ENCODE measurements around the gene SRI.

Gene SRI

DNA sequence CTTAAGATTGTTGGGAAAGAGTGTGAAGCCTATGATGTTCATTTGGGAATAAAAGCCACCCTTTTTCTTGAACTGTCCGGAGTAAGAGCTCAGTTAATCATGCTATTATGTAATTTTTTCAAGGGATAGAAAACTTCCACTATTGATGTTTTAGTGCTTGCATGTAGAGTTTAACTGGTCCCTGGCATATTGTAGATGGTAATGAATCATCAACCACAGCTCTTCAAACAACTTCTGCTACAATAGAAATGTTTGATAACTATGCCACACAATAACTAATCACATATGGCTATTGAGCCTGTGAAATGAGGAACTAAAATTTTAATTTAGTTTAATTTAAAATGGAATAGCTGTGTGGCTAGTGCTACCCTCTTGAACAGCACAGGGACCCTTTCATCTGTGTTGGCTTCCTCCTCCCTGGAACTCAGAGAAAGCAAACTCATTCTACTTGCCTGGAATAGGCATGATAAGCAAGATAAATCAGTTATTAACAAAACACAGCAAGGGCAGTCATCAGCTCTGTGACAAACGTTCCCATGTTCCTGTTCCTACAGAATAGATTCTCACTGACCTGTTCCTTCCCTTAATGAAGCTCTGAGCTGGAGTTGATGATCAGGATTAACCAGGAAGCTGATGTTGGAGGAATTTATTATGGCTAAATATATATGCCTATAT lies 4.9 kb upstream of the SRI start:
- no peak for DNase-seq

DNA sequence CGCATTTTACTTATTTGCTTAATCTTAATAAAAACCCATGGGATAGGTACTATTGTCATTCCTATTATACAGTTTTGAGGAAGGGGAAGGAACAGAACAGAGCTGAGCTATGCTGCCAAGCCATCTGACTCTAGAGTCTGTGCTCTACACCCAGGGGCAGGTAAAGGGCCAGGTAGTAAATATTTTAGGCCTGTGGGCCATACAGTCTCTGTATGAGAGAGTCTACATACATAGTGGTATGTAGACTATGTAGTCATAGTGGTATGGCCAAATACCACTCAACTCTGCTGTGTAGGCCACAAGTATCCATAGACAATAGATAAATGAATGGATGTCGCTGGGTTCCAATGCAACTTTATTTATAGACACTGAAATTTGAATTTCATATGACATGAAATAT lies 3.4 kb upstream of the SRI start:
- DNase-seq, result no peak

DNA sequence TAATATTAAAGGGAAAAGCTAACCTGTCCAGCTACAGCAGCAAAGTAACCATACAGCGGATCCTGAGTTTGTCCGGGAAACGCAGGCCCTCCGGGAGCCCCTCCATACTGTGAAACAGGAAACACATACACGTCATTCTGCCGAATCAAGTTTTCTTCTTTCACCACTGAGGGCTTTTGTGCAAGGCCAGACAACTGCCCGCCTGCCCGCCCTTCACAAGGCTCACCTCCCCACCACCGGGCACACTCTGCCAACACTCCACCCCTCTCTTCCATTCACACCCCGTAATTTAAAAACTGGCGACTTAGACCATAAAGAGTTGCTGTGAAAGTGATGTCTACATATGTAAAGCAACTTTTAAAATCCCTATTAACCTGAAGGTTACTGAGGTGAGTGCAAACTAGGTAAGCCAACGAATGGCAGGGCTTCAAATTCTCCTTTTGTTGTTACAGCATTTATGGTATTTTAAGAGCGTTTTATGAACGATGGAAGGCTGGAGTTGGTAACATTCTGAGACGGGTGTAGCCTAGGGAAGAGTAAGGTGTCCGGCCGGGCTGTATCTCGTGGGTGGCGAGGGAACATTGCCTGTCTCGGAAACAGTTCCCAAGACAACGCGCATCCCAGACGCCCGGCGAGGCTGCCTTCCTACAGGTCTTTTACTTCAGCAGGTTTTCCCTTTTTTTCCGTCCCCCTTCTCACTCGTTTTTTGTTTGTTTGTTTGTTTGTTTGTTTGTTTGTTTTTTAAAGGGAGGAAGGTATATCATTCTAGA lies 817 bp downstream of the SRI start:
- no peak for DNase-seq

DNA sequence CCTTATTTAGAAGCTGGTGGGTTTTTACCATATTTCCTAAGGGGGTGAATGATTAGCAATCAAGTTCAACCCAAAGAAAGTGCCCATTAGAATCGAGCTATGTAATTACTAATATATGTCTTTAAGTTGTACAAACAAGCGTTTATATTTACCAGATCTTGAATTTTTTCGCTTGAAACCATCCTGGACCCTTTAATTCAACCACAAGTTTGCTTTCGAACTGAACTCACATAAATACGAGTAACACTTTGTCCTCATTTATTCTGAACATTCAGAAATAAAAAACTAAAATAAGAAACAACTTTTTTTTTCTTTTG lies 1.5 kb downstream of the SRI start:
- no peak for DNase-seq

DNA sequence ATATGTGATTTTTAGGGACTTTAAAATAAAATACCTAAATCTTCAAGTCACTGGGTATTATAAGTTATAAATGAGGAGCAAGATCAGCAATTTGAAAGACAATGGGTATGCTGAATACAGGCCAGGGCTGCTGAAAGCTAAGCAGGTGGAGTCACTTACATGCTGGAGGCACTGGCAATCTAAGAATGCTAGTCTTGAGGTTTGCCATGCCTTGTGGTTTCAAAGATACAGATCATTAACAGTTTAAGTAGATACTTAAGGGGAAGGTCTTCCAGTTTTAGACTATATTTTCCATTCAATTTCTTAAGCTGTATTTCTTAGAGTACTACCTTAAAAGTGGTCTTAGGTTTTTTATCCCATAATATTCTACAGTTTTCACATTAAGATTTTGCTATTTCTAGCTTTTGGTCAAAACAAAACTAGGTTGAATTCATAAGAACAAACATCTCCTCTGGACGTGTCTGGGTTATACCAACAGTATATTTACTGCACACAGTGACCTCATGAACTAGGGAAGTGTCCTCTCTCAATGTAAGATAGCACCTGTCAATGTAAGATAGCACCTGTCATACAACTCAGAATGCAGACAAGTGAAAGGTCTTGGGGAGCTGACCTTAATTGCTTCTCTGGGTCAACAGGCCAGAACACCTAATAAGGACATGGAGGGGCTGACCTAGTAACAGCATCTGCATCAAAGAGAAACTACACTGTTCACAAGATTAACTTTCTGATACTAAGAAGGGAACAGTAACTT lies 2.0 kb downstream of the SRI start:
- DNase-seq, result no peak

DNA sequence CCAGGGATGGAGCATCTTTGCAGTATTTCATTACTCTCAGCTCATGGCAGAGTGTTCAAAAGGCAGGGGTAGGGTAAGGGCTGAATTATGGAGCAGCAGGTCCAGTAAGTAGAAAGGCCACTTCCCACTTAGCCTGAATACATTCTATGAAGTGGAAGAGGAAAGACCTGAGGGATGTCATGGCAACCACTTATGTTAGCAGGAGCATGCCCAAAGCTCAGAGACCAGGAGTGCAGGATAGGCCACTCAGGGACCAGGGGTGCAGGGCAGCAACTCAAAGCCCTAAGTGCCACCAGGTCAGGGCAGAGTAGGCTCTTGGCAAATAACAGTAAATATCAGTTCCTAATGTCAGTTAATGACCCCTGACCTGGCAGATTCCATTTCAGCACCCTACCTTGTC lies 3.6 kb downstream of the SRI start:
- DNase-seq, result no peak

DNA sequence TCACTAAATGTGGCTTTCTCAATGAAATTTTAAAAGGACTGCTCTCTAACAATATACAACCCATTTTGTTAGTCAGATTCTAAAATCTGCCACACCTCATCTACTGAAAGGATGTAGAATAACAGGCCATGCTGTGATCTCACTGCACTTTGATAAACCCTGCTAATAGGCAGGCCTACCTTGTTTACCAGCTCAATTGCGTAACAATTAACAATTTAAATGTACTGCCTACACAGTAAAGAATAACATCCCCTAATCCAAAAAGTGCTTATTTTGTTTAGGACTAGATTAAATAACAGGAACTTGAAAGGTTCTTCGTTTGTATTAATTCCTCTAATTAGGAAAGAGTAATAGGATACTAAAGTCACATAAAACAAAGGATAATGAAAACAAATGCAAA lies 4.5 kb downstream of the SRI start:
- no peak for DNase-seq

DNA sequence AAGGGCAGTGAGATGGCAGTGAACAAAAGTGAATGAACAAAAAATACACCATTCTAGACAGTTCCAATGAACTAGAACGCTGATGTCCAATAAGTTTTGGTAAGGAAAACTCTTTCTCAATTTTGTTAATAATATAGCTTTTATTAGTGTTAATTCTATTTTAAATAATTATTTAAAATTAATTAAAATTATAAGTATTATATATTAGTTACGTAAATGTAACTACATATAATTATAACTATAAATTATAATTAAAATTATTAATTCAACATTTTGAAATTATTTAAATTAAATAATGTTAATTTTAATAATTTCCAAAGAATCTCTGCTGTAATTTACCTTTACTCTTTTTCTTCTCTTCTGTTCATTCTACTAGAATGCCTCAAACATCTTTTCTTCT lies 5.4 kb downstream of the SRI start:
- no peak for DNase-seq

DNA sequence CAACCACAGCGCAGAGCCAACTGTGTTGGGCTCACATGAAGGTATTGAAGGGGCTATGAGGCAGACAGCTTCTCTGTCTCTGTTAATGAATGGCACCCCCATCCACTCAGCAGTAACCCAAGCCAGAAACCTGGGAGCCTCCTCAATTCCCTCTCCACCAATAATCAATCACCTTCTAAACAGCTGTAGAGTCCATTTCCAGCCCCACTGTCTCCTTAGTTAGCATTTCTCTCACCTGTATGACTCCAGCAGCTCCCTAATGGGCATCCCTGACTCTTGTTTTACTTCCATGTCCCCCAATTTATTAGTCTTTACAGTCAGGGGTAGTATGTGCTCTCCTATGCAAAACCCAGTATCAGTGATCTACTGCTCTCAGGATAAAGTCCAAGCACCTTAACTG lies 6.9 kb downstream of the SRI start:
- no peak for DNase-seq

DNA sequence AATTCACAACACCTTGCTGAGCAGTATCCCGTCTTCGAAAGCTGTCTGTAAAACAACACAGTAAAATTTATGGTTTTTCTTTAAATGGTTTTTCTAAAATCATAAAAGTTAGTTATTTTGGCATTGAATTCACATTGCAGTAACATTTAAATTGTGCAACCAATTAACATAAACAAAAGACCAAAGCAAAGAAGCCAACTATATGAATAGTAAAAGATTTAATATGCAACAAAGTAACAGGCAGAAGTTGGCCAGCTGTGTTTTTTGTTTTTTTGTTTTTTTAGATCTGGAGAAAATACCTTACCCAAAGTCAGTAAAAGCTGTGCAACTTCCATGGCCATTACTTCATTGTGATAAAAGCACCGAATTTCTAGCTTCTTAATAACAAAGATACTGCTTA lies 11.3 kb downstream of the SRI start:
- no peak for DNase-seq

DNA sequence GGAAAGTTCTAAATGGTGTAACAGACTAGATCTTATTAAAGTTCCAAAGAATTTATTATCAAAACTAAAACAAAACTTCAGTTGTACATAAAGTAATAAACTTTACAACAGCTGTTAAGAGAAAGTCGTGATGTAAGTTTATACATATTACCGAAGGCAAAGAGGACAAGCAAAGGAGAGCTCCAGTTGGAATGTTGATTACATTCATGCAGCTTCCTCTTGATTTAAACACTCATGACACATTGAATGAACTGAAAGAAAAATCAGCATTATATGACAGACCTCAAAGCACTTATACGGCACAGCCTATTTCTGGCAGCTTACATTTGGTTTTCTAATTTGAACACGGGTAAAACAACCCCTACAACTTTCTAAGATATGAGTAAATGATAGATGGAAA lies 13.6 kb downstream of the SRI start:
- no peak for DNase-seq

DNA sequence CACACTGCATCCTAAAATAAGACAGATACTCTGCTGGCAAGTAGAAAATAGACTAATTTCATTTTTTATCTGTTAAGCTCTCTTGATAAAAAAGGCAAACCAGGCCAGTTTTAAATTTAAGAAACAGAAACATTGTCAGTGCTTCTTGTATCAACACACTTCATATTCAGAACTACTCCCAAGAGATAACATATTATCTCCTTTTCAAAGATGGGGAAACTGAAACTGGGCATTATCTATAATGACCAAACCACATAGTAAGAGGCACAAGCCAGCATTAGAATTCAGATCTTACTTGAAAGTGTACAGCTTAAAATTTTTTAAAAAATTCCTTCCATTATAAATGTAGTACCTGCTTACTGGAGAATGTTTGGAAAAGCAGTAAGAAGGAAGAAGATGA lies 14.7 kb downstream of the SRI start:
- no peak for DNase-seq

DNA sequence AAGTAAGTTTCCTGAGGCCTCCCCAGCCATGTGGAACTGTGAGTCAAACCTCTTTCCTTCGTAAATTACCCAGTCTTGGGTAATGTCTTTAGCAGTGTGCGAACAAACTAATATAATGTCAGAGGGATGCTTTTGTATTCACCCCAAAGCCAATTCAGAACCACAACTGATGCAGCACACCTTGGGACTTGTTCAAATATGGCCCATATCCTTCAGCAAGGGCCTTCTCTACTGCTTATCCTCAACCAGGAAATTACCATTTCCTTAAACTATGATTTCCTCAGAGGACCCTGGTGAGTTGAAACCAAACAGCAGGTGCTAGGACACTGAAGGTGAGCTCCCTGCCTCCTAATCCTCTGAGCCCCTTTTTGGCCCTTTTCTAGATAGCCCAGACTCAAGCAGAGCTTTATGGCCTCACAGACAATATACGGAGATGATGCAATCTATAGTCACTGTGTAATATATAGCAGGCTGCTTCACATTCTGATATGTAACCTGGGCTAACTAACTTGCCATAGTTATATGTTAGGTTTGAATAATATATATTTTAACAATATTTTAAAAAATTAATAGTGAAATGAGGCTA lies 15.2 kb downstream of the SRI start:
- DNase-seq, result no peak

DNA sequence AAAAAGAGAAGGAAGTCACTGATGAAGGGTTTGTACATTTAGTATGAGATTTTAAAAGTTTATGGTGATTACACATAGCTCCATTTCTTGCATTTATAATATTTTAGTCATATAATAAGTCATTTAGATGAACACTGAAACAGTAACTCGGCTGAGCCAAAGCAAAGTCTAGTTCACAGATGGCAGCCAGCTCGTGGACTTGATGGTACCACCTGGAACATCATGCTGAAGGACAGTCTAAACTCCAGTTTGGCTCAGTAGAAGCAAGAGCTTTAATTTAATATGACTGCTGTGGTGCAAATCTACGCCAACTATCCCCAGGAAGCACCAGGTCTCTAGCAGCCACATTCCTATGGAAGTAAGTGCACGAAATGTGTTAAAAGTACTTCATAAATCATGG lies 16.4 kb downstream of the SRI start:
- DNase-seq, result peak; percentile 84

DNA sequence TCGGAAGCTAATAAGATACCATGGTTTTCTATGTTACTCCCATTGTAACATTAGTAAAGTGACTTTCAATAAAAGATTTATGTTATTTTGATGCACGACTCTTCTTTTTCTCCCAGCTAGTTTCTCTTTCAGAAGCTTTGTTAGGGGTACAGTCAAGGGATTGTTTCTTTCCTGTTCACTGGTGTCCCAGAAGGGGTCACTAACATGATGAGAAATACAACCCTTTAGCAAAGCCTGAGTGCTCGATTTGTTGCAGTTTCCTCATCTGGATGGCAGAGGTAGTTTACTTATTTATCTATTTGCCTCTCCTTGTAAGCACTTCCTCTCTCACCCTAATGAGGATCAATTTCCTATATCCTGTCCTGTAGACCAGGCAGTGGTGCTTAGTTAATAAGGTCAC lies 17.0 kb downstream of the SRI start:
- no peak for DNase-seq

DNA sequence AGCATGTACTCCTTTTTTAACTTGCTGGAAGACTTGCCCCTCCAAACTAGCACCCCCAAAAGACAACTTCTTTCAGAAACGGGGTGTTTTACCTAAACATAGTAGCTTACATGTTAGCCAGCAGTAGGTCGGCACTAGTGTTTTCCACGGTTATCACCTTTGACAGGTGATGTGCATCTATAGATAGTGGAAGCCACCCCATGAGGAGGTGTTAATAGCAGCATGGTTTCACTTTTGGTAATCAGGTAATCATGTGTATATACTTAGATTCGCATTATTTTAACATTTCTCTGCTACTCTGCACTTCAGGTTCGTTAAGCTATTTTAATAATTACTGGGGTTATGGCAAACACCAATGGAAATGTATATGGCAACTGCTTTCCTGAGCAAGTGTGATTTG lies 17.6 kb downstream of the SRI start:
- no peak for DNase-seq

DNA sequence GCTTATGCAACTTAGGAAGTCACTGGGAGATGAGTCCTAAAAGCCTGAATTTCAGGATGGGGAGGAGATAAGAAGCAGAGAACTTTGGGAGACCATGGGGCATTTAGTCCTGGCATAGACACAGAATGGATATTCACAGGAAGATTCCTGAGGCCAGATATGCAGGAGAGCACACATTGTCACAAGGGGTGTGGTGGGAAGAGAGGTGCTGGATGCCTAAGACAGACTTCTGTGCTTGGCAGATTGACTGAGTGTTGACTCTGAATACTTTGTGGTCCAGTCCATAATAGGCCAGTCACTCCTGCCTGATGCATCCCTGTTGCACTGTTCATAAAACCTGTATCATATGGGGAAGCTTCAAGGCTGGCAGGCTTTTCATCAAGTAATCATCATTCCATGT lies 18.5 kb downstream of the SRI start:
- DNase-seq, result no peak

DNA sequence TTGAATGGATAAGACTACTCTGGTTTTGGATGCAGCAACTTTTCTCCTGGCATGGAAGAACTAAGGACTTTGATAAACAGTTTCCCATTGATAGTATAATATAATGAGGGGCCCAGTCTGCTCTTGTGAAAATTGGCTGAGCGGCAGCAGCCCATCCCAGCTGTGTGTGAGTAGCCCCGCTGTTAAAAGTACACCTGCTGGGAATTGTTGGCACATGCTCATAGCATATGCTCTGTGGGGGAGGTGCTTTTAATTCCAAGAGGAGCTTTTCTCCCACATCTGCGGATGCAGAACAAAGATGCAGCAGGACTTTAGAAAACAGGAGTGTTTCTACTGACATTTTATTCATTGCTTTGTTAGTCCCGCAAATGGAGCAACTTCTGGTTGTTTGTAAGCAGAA lies 19.0 kb downstream of the SRI start:
- peak; percentile 93 for DNase-seq

DNA sequence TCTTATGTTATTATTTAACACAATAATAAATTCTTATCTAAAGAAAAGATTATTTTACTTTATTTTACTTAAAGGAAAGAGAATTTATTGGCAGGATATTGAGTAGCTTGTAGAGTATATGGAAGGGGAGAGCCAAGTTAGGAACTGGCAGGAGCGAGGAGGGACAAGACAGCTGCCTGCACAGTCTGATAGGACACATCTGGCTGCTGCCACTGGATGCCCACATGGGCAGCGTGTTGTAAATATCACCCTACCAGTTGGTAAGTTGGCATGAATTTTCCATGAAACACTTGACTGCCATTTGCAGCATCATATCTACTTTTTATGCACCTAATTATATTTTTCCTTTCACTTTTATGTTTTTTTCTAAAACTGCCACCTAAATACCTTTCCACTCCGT lies 19.6 kb downstream of the SRI start:
- DNase-seq, result peak; percentile 37

DNA sequence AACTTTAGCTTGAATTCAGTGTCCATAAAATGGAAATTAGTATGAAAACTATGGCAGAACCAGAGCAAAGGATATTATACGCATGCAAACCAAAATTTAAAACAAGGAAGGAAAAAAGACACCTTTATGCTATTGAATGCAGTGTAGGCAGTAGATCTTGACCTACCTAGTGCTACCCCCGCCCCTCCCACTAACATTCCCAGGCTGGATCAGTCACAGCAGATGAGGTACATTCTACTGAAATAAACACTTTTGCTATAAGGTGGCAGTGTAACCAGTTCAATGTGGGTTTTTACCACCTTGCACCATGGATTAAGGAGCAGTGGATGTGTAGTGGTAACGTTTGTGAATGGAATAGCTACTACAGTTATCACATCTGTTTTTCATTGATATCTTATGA lies 27.9 kb downstream of the SRI start:
- no peak for DNase-seq

DNA sequence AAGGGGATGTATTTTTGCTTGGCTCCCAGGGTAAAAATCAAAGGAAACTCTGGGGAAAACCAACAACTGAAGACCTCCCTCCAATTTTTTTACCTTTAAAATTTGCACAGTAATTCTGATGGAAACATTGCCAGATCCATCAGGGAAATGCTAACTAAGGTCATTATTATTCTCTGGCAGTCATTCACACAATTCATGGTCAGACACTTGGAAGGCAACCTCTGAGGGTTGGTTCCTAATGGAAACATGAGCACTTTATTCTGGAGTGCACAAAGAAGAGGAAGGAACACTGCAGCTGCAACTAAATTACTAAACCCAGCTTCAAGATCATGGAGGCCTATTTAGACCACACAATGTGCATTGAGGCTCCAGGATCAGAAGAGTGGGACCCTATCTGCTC lies 34.2 kb downstream of the SRI start:
- DNase-seq, result no peak

DNA sequence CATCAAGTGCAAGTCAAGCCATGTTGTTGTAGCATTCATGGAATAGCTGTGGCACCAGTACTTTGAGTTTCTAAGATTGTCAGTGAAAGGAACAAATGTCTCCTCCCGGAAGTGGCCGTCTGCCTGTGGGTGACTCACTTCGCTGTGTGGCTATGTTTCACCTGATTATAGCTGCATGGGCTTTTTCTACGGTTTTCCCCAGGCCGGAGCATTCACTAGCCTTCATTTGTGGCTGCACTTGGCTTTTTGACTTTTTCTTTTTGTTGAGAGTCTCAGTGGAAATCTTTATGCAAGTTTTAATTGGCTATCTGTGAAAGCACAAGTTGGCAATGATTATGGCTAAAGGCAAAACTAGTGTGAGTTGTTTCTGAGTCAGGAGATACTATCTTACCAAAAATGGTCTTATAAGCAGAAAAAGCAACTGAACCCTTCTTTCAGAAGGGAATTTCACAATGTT lies 35.0 kb downstream of the SRI start:
- no peak for DNase-seq

DNA sequence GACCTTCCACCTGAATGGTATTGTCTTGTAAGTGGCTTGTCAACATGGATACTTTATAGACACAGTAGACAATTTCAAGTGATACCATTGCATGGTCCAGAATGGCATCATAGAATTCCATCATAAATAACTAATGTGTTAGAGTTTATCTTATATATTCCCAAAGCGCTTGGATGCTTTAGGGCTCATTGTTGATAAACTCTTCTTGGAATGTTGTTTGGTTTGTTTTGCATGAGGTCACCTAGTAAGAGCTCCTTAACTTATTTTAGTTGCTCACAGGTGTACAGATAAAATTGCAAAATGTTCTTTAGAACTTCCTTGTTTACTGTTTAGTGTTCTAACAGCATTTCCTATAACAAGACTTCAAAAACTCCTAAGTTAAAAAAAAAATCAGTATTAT lies 36.8 kb downstream of the SRI start:
- DNase-seq, result no peak

DNA sequence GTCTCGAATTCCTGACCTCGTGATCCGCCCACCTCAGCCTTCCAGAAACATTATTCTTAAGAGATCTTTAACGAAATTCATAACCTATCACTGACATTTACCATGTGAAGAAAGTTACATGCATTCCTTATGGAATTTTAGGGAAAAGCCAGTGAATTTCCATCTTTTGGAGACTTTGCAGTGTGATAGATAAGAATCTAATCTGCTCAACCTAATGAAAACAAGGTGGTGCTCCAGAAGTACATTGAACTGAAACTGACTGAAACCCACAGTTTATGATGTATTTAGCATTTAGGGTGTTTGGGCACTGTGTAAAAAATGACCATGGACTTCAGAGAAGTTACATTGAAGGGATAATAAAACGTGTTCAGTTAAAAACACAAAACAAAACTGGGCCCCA lies 43.6 kb downstream of the SRI start:
- DNase-seq, result no peak

Measured in DMS 273 treated with DMSO at 0.1 percent for 48 hours (cell line).